Measurements from ENCODE around the gene IMMP2L. TPM values are rescaled to one million over a fixed set of nuclear protein-coding genes. Genes with fewer than 3 reads are reported as not detected.

IMMP2L gene
- total and polyA plus RNA-seq, 2 of the 4 experiments (the other 2 are of a cell fraction), result 5.8 to 9.3 TPM

- Histone ChIP-seq H3K4ac (ENCODE audit: low read depth, low read length) (no peak overlapping the region), H3K4me2 (ENCODE audit: low read depth, low read length) (no peak overlapping the region), H4K5ac (ENCODE audit: low read depth, low read length) (no peak overlapping the region), H3K56ac (ENCODE audit: extremely low read depth, insufficient read depth, low read length) (no peak overlapping the region), H2AK5ac (ENCODE audit: low read depth, low read length) (no peak overlapping the region), H4K8ac (ENCODE audit: low read depth in 2 of 2, low read length in 2 of 2) (no peak overlapping the region), H3K4me3 (ENCODE audit: insufficient read depth, low read depth, low read length) (no peak overlapping the region), H4K91ac (ENCODE audit: insufficient read depth, low read depth, low read length) (no peak overlapping the region), H2AK9ac (replicated peaks; ENCODE audit: low read depth, low read length, poor library complexity) (no peak overlapping the region), H4K20me1 (ENCODE audit: insufficient read depth, low read length) (no peaks in the 10 kb centered on the region), H3K27ac (ENCODE audit: insufficient read depth, low read length) (no peak overlapping the region), H2BK120ac (ENCODE audit: low read depth, low read length) (no peak overlapping the region), H3K9me1 (ENCODE audit: insufficient read depth, low read length) (no peaks in the 10 kb centered on the region), H3K9ac (ENCODE audit: low read depth, low read length) (no peak overlapping the region), H3K36me3 (ENCODE audit: control insufficient read depth, insufficient read depth, low read length) (no peaks in the 10 kb centered on the region), H3K18ac (ENCODE audit: low read depth, low read length) (no peak overlapping the region), H3K23ac (ENCODE audit: low read depth, low read length) (no peak overlapping the region), H3K79me1 (ENCODE audit: low read depth in 1 of 2, low read length in 2 of 2) (no peaks in the 10 kb centered on the region), H3K9me3 (ENCODE audit: control insufficient read depth, insufficient read depth, low read length) (no peaks in the 10 kb centered on the region), H3K14ac (replicated peaks; ENCODE audit: low read depth, low read length) (no peak overlapping the region), H2AFZ (replicated peaks; ENCODE audit: low read length, poor library complexity) (no peak overlapping the region), H2BK20ac (ENCODE audit: low read depth, low read length) (no peak overlapping the region), H3K27me3 (ENCODE audit: control insufficient read depth, insufficient read depth, low read length) (no peaks in the 10 kb centered on the region), H3K4me1 (ENCODE audit: control insufficient read depth, insufficient read depth, low read length) (no peaks in the 10 kb centered on the region), H2BK15ac (ENCODE audit: low read depth, low read length) (no peak overlapping the region), H2BK5ac (ENCODE audit: low read depth, low read length, poor library complexity, severe bottlenecking) (no peak overlapping the region)
- ChIA-PET CTCF (interaction anchor here (1.5 kb wide), 1 partner anchor 13 kb away, joined by 6 read pairs; no protein-coding TSS in a partner anchor), POLR2A (ENCODE audit: unreplicated experiment) (no interaction called here)
- dilution Hi-C loops (cut with HindIII; ENCODE audit: low sequenced_read_pairs, unreplicated experiment) (no loop called here), in situ Hi-C loops (cut with MboI; ENCODE audit: low sequenced_read_pairs) (no loop called here), intact Hi-C loops (cut with micrococcal nuclease) (no loop called here)
- ATAC-seq (ENCODE audit: low read depth), result no peak
- WGBS, 2 experiments (ENCODE audit: extremely low coverage in 2 of 2, insufficient read length in 1 of 2), result no CpG with 5 or more reads among the region's 5 CpGs
- TF ChIP-seq NFE2L2 (IDR thresholded peaks at IDR 0.05; ENCODE audit: low read depth, low read length), result no peak
- TF ChIP-seq USF2 (IDR thresholded peaks at IDR 0.05; ENCODE audit: low read depth, low read length), result no peak
- no peak for TF ChIP-seq CTCF (conservative IDR thresholded peaks at IDR 0.05; ENCODE audit: low read depth, low read length)
- TF ChIP-seq CEBPB (IDR thresholded peaks at IDR 0.05; ENCODE audit: low read depth, low read length), result no peak
- no peak for TF ChIP-seq SMC3 (IDR thresholded peaks at IDR 0.05; ENCODE audit: low read depth, low read length)
- TF ChIP-seq POLR2A (IDR thresholded peaks at IDR 0.05; ENCODE audit: low read depth, low read length), result no peak
- TF ChIP-seq BHLHE40 (IDR thresholded peaks at IDR 0.05; ENCODE audit: low read depth, low read length), result no peak
- TF ChIP-seq FOS (IDR thresholded peaks at IDR 0.05; ENCODE audit: low read depth, low read length), result no peak
- TF ChIP-seq MAZ (IDR thresholded peaks at IDR 0.05; ENCODE audit: borderline replicate concordance, low read depth, low read length), result no peak
- no peak for TF ChIP-seq RAD21 (IDR thresholded peaks at IDR 0.05; ENCODE audit: low read length)
- TF ChIP-seq MXI1 (IDR thresholded peaks at IDR 0.05; ENCODE audit: borderline replicate concordance, low read depth, low read length), result no peak
- TF ChIP-seq MAFK (IDR thresholded peaks at IDR 0.05; ENCODE audit: low read depth, low read length), result no peak
- TF ChIP-seq ELK1 (IDR thresholded peaks at IDR 0.05; ENCODE audit: borderline replicate concordance, low read depth, low read length), result no peak
- TF ChIP-seq CHD1 (IDR thresholded peaks at IDR 0.05; ENCODE audit: low read depth, low read length), result no peak
- TF ChIP-seq RFX5 (IDR thresholded peaks at IDR 0.05; ENCODE audit: low read depth, low read length), result no peak
- no peak for TF ChIP-seq RCOR1 (IDR thresholded peaks at IDR 0.05; ENCODE audit: insufficient replicate concordance, low read length)
- no TSS peak for BruUV-seq (replicated peaks)
- DNase-seq, result no peak
Measured at GRCh38 chr7:110929480-110930249, 632.6 kb downstream of the IMMP2L start.
